GM23248 (cell line): Measurements from ENCODE around the gene ELOB.

Source experiments
- EZH2 ChIP-seq: fragments of 200-600 bp; sonication (generic); IDR thresholded peaks from 2 replicates; pipeline ENCODE4 v1.6.1; 2018; ENCODE audit warnings: antibody characterized with exemption, mild to moderate bottlenecking; ENCODE audit not compliant: insufficient read depth, poor library complexity, severe bottlenecking
- EZH2phosphoT487 ChIP-seq: fragments of 200-600 bp; sonication (generic); IDR thresholded peaks from 2 replicates; pipeline ENCODE4 v1.6.1; 2018; ENCODE audit warnings: antibody characterized with exemption, moderate library complexity, mild to moderate bottlenecking, low read depth; ENCODE audit not compliant: insufficient read depth

- TF ChIP-seq EZH2phosphoT487 (no peak), EZH2 (no peak)
Measured at GRCh38 chr16:2814551-2815298, 37.6 kb upstream of the ELOB start.
